Left ventricle myocardium inferior (tissue), 1 donor: ENCODE results near the gene HLA-DOB. TPM values are rescaled to one million over a fixed set of nuclear protein-coding genes. Genes with fewer than 3 reads are reported as not detected.

Experiments used
- total RNA-seq: library from RNA; stranded (reverse); fragmentation: NEBNext Ultra II Directional; extraction: Animal tissue kit (Norgen Biotek cat#: 25700); gene quantifications from one replicate; pipeline ENCODE4 v1.2.1, GENCODE V29; 2021
- donor health status: DM: no; HTN: yes; CAD: no; lungs with severe emphysema.

The HLA-DOB gene
- total RNA-seq, 1 donor from 2014 or later = not detected

Other genes starting within 250 kb of the HLA-DOB start
- 26.4 TPM for gene HLA-DRB1, start 227.2 kb downstream of the HLA-DOB start, total RNA-seq
- gene HLA-DQA1, start 179.6 kb downstream of the HLA-DOB start, total RNA-seq = 5.4 TPM
- 2.0 TPM for gene HLA-DQB1, start 150.3 kb downstream of the HLA-DOB start, total RNA-seq
- 1.8 TPM for gene HLA-DQA2, start 75.6 kb downstream of the HLA-DOB start, total RNA-seq
- gene HLA-DQB2, start 53.5 kb downstream of the HLA-DOB start, total RNA-seq = 1.9 TPM
- gene TAP2, start 21.7 kb upstream of the HLA-DOB start, total RNA-seq = 22.4 TPM
- 13.2 TPM for gene PSMB8, start 27.0 kb upstream of the HLA-DOB start, total RNA-seq
- gene TAP1, start 36.7 kb upstream of the HLA-DOB start, total RNA-seq = 15.5 TPM
- 13.4 TPM for gene PSMB9, start 37.2 kb upstream of the HLA-DOB start, total RNA-seq
- 9.1 TPM for gene HLA-DMB, start 124.0 kb upstream of the HLA-DOB start, total RNA-seq
- gene HLA-DMA, start 136.1 kb upstream of the HLA-DOB start, total RNA-seq = 15.8 TPM
- 63.4 TPM for gene BRD2, start 151.6 kb upstream of the HLA-DOB start, total RNA-seq
- gene HLA-DOA, start 192.6 kb upstream of the HLA-DOB start, total RNA-seq = 1.8 TPM